ENCODE results near the gene RNFT2.

The RNFT2 gene

DNA sequence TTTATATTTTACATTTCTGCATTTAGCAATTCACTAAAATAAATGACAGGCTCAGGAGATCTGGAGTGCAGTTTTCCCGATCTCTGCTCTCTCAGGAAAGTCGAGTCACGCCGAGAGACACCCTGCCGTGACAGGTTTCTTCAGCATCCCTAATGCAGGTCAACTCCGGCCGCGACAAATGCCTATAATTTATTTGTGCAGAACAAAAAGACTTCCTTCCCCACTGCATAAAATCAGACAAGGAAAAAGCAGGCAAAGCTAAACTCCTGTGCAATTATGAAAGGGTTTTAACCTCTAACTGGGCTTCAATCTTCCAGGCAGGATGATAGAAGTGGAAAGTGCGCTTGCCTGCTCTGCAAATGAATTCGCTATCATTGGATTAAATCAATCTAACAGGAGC lies 28.3 kb upstream of the RNFT2 start:
- DNase-seq (ENCODE audit: low read depth in 3 of 3) = no peak

DNA sequence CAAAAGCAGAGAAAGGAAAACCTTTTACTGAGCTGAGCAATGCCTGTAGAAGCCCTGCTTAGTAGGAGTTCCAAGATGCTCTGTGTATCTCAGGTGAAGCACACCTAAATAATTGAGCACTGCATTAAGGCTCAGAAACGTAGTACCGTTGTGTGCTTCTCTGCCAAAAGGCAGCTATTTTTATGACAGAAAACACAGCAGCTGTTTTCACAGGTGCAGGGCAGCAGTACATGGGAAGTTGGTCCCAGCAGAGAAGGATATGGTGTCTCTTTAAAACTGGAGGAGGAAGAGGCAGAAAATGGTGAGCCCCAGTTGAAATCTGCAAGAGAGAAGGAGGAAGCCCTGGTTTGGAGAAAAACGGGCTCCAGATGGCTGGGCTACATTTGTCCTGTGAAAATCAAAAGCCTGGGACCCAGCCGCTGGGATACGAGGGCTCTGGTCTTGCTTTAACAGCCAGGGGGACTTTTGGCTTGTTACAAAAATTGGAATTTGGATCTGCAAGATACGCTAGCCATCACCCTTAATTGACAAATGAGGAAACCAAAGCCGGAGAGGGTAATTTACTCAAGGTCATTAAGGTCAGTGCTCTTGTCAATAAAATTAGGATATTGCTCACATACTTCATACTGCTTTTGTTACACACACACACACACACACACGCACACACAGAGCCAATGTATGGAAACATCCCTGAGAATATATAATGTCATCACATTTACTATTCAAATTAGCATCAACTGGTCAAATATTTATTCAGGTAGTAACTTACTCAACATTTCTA lies 27.6 kb upstream of the RNFT2 start:
- DNase-seq (ENCODE audit: low read depth in 3 of 3) = no peak

DNA sequence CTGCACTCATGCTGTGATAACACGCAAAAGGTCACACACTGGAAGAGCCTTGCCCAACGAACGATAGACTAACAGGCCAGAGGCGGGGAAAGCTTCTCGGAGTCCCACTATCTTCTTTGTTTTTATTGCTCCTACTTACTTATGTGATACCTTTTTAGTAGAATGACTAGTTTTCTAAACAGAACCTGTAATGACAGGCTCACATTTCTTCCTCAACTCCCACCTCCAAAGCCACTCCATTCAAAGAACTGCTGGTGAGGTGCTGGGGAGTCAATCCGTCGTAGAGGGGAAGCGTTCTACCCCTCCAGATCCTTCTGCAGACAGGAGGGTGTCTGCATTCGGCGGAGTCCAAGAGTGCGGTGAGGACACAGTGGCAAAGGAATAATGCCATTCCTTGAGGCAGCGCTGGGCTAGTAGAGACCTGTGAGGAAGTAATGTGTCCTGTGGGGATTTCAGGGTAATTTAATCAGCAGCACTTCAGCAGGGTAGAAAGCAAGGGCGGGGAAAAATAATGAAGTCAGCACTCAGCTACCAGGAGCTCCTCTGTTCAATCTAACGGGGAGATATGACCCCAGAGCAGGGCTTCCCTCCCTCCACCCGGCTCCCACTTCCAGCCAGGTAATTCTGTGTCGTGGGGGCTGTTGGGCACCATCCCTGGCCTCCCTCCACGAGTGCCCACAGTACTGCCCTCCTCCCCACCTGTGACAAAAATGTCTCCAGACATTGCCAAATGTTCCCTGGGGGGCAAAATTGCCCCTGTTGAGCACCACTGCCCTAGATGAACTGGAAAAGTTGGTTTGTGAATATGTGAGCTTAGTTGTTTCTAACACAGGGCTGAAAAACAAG lies 25.4 kb upstream of the RNFT2 start:
- DNase-seq (ENCODE audit: low read depth in 3 of 3) = no peak

DNA sequence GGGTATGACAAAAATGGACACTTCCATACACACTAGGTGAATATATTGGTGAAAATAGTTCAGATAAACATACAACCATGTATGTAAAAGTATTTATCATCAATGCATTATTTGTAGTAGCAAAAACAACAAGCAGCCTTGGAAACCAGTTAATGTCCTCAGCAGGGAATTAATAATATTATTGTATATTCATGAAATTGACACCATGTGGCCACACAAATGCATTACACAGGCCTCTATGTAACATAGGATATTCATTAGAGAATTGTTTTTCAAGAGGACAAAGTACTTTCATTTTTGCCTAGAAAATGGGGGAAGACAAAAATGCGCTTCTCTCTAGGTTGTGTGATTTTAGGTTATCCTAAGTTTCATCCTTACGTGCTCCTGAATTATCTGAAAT lies 24.6 kb upstream of the RNFT2 start:
- DNase-seq (ENCODE audit: low read depth in 3 of 3) = no peak

DNA sequence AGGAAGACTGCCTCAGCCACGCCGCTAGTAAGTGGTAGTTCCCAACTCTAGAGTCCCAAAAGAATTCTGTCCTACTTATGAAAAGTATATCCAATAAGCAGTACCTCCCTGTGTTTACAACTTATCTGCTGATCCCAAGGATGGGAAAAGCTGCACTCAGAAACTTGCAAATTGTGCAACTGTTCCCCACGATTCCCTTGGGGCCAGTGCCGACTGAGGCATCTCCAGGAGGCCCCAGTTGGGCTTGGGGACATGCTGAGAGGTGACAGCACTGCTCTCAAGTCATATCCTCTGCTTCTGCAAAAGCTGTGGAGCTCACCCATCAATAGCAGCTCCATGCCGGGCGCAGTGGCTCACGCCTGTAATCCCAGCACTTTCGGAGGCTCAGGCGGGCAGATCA lies 23.9 kb upstream of the RNFT2 start:
- no peak for DNase-seq (ENCODE audit: low read depth in 3 of 3)

DNA sequence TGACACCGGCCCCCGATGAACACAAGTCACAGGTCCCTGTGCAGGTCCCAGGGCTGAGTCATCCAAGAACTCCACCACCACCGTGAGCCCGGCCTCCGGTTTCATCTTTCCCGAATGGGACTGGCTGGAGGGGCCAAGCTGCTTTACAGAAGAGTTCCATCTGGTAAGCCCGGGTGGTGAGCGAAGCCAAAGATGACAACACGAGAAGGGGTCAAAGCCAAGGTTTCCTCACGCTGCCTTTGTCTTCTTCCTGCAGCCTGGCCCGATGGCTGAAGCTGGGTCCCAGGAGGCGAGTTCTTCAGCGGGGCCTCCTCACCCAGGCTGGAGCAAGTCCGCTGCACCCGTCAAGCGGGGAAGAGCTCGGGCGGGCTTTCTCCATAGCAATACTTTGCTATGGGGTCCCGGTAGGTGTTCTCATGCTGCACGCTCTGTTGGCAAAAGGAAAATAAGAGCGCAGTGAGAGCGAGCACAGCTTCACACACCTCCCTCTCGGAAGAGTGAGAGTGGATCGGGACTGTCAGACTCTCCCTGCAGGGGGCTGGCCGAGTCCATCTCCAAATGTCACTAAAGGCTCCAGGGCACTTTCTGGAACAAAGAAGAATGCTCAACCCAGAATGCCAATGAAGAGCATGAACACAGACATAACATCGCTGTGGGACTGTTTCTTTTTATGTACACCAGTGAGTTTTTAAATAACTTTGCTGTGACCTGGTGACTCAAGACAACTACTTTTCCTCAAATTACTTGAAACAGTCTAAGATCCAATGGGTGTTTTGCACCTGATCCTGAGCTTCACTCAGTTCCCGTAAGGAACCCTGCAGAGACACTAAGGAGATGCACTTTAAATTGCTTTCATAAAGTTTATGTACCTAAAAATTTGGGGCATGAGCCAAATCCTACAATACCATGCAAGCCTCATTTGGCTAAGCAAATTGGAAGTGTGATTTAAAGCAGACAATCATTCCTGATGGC lies 20.4 kb upstream of the RNFT2 start:
- DNase-seq (ENCODE audit: low read depth in 3 of 3) = no peak

DNA sequence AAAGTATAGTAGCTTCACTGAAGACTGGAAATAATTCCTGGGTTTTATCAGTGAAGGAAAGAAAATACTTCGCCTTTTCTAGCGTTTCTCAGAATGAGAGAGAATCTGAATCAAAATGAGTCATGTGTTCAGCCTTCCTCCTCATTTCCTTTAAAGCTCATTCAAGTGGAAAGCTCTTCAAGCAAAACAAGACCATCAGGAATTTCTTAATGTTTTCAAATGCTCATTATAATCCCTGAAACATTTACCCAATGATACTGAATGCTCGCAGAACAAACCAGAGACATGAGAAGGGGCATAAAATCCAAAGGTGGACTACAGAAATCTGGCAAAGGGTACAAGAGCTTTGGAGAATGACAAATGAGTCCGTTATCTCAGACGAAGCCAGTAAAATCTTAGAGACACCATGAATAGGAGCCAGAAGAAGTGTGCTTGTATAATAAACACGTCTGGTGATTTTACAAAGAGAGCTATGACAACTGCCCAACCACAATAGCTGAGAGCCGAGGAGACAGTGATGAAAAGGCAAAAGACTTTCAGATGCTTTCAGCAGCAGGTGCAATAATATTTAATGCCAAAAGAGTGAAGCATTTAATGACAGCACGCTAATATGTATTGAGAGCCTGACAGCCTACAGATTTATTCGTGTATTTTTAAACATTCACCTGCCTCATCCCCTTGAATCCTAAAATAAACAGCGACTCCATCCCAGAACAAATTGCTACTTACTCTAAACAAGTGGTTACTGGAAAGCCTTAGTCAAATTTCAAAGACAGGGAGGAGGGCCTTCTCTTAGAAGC lies 19.3 kb upstream of the RNFT2 start:
- no peak for DNase-seq (ENCODE audit: low read depth in 3 of 3)

DNA sequence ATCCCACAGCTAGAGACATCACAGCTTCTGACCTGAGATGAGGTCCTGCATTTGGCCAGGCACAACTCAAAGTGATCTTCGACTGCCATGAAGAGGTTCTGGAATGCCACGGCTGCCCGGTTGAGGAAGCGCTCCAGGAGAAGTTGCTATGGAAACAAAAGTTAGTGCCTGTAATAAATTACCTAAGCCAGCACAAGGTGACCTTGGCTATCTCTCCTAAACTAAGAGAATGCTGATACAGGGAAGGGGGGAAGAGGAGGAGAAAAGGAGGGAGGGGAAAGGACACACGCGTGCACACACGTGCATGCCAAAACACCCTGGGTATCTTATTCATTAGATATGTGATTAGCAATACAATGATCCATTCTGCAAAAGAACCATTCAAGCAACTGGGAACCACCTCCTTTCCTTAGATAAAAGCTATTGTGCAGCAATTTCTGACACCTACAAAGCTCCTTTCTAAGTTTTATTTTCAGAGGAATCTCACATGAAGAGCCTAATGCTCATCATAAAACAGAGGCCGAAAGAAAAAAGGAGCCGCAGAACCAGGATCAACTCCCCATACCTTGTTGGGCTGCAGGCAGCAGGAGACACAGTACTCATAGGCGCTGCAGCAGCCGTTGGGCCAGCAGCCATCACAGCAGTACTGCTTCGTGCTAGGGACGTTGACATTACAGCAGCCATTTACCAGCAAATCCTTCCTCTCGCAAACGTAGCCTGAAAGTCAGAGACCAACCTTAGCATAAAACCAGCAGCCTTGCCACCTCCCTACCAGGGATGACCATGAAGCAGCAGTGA lies 18.2 kb upstream of the RNFT2 start:
- no peak for DNase-seq (ENCODE audit: low read depth in 3 of 3)

DNA sequence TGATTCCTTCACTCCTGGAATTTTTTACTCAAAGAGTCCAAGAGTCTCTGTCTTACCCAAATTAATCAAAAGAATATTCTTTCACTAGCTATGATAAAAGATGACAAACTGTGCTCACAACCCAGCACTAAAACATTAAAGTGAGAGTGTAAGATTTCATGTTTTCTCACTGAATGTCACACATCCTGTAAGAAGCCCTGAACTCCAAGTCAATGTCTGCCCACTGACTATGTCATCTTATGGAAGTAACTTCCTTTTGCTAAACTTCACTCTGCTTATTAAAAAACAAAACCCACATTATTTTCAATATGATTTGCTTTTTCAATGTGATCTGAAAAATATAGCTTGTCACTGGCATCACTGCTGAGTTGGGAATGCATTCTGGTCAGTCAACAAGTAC lies 15.9 kb upstream of the RNFT2 start:
- DNase-seq (ENCODE audit: low read depth in 3 of 3) = no peak

DNA sequence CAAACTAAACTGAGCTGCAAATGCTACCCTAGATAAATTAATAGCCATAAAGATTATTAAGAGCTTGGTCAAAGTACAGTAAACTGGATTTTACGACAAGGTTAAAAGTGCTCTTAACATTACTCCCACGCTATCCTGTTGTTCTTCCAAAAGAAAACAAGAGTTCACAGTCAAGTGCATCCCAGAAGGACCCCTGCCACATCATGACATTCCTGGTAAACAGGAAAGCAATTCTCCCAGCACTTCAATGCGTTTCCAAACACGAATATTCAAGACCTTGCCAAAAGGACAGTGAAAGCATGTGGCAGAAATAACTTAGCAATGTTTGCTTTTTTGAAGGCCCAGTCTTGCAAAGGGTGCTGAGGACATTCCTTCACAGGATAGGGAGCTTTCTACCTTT lies 11.4 kb upstream of the RNFT2 start:
- no peak for DNase-seq (ENCODE audit: low read depth in 3 of 3)

DNA sequence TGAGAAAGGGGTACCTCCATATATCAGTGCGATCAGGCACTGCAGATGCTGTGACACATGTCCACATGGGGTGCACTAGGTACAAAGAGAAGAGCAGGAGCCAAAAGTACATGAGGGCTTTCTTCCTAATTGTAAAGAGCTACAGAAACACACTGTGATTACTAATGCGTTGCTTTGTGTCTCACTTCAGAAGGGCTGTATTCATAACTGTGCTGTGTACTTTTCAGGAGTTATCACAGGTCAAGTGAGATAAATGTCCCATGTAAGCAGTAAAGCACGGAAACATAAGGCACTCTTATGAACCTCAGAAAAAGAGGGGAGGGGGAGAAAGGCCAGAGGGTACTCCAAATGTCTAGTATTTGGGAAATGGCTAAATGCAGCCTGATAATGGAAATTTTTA lies 10.9 kb upstream of the RNFT2 start:
- DNase-seq (ENCODE audit: low read depth in 3 of 3) = no peak

DNA sequence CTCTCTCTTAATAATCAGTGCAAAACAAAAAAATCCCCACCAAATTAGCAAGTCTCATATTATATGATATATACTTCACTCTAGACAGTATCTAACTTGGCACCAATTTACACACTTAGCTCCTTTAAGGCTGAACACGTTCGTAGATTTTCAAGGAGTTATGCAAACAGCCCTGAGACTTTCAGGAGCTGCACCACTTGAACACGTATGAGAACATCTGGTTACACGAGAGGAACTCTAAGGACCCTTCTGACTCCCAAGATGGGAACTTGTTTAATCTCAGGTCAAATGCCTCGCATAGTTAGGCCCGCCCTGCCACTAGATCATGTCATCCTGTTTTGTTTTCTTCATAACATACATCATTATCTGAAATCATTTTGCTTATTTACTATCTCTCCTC lies 10.2 kb upstream of the RNFT2 start:
- DNase-seq (ENCODE audit: low read depth in 3 of 3) = no peak

DNA sequence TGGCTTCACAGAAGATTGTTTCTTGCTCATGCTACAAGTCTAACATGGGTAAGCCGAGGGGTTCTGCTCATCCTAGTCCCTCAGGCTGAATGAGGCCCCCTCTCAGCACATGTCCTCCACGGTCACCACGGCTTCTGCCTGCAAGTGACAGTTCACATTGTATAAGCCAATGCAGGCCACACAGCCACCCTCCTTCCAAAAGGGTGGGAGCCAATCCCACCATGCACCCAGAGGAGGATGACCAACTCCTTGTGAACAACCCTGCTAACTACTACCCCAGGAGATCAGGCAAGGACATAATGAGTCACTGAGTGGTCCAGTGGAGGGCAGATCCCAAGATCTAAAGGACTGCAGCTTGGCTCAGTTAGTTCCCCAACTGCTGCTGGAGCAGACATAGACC lies 6.3 kb upstream of the RNFT2 start:
- DNase-seq (ENCODE audit: low read depth in 3 of 3) = no peak

DNA sequence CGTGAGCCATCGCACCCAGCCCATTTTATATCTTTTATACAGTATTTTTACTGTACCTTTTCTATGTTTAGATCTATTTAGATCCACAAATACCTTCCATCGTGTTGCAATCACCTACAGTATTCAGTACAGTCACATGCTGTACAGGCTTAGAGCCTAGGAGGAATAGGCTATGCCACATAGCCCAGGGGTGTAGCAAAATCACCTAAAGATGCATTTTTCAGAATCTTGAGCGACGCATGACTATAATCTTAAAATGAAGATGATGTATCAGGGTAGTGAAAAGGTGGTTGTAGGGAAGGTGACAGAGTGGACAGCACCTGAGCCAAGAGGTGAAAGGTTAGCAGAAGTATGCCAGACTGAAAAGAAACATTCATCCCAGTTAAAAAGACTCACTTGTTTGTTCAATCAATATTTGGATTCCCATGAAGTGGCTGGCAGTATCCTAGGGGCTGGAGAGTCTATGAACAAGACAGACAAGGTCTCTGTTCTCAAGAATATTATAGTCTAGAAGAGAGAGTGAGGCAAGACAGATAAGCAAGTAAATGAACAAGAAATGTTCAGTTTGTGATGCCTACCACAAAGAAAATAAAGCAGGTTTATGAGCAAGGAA lies 3.9 kb upstream of the RNFT2 start:
- no peak for DNase-seq (ENCODE audit: low read depth in 3 of 3)

DNA sequence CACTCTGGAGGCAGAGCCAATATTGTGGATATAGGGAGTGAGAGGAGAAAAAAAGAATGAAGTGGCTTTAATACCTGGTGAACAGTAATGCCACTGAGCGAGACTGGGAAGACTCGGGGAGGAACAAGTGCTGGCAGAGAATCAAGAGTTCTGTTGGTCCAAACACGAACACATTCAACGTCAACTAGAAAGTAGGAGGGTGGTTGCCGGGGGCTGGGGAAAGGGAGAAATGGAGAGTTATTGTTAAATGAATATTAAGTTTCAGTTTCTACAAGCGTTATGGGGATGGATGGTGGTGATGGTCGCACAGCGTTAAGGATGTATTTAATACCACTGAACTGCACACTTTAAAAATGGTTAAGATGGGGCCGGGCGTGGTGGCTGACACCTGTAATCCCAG lies 3.0 kb upstream of the RNFT2 start:
- DNase-seq (ENCODE audit: low read depth in 3 of 3) = no peak

DNA sequence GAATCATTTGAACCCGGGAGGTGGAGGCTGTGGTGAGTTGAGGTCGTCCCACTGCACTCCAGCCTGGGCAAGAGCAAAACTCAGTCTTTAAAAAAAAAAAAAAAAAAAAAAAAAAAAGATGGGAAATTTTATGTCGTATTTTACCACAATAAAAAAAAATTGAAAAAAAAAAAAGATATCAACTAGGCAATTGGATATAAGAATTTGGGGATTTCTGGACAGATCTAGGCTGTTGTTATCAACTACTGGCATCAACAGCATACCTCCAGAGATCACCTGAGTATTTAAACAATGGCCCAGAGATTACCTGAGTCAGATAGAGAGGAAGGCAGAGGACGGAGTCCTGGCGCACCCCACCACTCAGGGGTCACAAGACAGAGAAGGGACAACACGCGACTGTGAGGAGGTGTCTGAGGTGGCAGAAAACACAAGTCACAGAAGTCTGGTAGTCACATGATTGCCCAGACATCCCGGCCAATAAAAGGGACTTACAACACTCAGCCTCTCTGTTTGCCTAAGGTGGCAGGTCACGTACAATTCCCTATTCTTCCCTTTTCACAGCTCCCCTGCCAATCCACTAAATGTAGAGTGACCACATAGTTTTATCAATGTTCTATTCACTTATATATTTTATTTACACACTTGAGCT lies 2.0 kb upstream of the RNFT2 start:
- no peak for DNase-seq (ENCODE audit: low read depth in 3 of 3)

DNA sequence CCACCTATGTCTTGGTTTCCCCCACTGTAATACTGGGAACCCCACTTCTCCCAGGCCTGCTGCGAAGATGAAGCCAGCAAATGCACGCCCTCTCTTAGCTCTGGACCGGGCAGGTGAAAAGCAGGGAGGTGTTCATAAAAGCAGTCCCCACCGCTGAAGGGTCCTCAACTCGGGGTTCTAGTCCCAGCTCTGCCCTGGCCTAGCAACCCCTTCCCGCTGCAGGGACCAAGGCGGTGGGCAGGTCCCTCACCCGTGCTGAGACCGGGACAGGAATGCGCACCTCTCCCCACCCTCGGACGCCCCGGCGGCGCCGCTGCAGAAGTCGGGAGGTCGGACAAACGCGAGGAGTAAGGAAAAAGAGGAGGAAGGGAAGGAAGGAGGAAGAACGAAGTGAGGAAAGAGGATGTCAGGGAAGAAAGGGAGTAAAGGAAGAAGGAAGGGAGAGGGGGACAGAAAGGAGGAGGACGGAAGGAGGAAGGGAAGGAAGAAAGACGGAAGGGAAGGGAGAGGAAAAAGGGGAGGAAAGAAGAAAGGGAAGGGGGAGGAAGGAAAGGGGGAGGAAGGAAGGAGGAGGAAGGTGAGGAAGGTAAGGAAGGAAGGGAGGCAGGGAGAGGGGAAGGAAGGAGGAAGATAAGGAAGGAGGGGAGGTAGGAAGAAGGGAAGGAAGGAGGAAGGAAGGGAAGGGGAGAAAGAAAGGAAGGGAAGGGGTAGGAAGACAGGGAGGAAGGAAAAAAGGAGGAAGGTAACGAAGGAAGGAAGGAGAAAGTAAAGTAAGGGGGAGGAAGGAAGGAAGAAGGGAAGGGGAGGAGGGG lies 947 bp upstream of the RNFT2 start:
- no peak for DNase-seq (ENCODE audit: low read depth in 3 of 3)

DNA sequence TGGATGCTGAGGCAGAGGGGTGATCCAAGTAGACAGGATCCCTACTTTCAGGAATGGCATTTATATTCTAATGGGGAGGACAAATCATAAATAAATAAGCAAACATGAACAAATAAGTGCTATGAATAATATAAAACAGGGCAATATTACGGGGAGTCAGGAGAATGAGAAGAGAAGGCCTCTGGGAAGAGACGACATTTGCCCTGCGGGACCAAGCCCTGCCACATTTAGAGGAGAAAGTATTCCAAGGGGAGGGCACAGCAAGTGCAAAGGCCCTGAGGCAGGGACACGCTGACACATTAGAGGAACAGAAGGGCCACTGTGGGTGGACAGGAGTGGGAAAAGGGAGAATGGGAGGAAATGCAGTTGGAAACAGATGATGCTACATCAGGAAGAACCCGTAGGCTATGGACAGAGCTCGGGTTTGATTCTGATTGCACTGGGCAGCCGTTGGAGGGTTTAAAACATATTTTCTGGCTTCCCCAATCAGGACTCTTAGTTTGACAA lies 1.3 kb downstream of the RNFT2 start:
- no peak for DNase-seq (ENCODE audit: low read depth in 3 of 3)
